ENCODE measurements around the gene NEURL4.

The NEURL4 gene

DNA sequence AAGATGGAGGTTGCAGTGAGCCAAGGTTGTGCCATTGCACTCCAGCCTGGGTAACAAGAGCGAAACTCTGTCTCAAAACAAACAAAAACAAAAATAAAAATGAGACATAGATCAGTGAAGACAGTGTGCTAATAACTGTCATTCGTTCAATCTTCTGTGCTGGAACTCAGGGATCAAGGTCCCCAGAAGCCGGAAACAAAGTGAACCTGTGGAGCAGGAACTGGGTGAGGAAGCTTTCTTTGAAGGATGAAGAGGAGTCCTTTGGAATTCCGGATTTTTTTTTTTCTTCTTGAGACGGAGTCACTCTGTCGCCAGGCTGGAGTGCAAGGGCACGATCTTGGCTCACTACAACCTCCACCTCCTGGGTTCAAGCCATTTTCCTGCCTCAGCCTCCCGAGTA lies 49.7 kb downstream of the NEURL4 start:
- no peak for DNase-seq (ENCODE audit: low spot score)

DNA sequence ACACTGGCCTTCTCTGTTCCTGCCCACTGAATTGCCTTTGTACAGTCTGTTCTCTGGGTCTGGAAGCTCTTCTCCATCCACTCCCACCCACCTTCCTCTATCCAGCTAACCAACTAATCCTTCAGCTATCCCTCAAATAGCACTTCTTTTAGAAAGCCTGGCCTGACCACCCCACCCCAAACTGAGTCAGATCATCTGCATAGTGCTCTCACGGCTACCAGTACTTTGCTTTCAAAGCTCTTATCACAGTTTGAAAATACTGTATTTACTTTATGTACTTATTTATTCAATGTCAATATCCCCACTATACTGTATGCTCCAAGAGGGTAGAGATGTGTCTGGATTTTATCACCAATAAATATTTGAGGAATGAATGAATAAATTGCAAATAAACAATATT lies 62.4 kb downstream of the NEURL4 start:
- no peak for DNase-seq (ENCODE audit: low spot score)
